ENCODE data around the gene REG3G.

The REG3G gene

DNA sequence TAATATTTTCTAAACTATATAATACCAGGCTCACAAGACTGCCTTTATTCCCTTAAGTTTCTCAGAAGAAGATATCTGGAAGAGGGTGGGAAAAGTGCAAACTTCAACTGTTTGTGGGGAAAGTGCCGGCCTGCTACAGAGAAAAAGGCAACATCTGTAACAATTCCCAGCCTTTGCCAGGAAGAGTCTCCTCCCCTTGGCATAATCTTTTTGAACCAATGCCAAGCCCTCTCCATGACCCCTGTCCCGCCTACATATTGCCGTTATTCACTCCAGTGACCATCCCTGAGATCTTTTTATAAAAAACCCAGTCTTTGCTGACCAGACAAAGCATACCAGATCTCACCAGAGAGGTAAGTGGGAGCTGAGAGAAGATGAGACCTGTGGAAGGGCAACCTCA lies at the start of gene REG3G:
Gene REG3G, plus strand, starts transcription at position 282 of the 400 bp plus-strand sequence. CDS start 392 bp downstream, outside the sequence.
- H3K4me3 ChIP-seq (ENCODE audit: low read depth, low read length): no peak within 1 kb of the TSS
- DNase-seq (ENCODE audit: low read depth, low spot score): no peak
- in situ Hi-C loops (cut with HindIII; ENCODE audit: low sequenced_read_pairs): no loop called here
- TF ChIP-seq CTCF (IDR thresholded peaks at IDR 0.05; ENCODE audit: low read depth, low read length): no peak

GRCh38 chr2:78977661-78978145 lies 47.8 kb upstream of the REG3G start:
- in situ Hi-C loops (cut with HindIII; ENCODE audit: low sequenced_read_pairs): no loop called here
- no peak overlapping the region for H3K4me3 ChIP-seq (ENCODE audit: low read depth, low read length)
- no peak for TF ChIP-seq CTCF (IDR thresholded peaks at IDR 0.05; ENCODE audit: low read depth, low read length)
- no peak for DNase-seq (ENCODE audit: low read depth, low spot score)

DNA sequence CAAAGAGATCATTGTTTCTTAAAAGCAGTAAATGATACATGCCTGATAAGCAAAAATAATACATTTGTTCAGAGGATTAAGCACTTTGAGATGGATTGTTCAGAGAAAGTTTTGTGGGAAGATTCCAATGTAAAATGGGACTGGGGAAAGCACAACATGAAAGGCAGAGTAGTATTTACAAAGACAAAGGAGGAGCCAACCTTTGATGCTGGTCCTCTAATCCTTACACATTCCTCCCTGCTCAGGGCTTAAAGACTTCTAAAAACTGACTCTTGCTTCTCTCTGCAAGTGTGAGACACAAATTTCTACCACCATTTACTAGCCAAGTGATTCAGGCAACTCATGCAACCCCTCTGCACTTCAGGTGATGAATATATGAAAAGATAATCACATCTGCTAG lies 47.2 kb upstream of the REG3G start:
- TF ChIP-seq CTCF (IDR thresholded peaks at IDR 0.05; ENCODE audit: low read depth, low read length): no peak
- in situ Hi-C loops (cut with HindIII; ENCODE audit: low sequenced_read_pairs): no loop called here
- H3K4me3 ChIP-seq (ENCODE audit: low read depth, low read length): no peak overlapping the region
- DNase-seq (ENCODE audit: low read depth, low spot score): no peak

- H3K4me3 ChIP-seq (ENCODE audit: low read depth, low read length): no peak overlapping the region
- peak; percentile 56 for TF ChIP-seq CTCF (IDR thresholded peaks at IDR 0.05; ENCODE audit: low read depth, low read length)
- DNase-seq (ENCODE audit: low read depth, low spot score): peak; percentile 9
- in situ Hi-C loops (cut with HindIII; ENCODE audit: low sequenced_read_pairs): no loop called here
Measured at GRCh38 chr2:78979380-78980151, 45.9 kb upstream of the REG3G start.

DNA sequence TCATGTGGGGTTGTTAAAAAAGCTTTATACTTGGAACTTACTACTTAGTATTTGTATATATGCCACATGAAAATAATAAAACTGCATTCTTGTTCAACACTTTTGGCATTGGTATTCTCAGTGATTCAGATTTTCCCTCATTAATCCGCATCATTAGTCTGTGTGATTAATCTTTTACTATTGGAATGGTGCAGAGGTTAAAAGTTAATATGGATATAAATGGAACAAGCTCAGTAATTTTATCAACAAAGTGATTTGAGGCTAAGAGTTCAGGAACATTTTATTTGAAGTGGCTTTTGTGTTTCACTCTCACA lies 45.4 kb upstream of the REG3G start:
- no peak overlapping the region for H3K4me3 ChIP-seq (ENCODE audit: low read depth, low read length)
- no peak for DNase-seq (ENCODE audit: low read depth, low spot score)
- in situ Hi-C loops (cut with HindIII; ENCODE audit: low sequenced_read_pairs): no loop called here

GRCh38 chr2:78980871-78981270 lies 44.6 kb upstream of the REG3G start:
- in situ Hi-C loops (cut with HindIII; ENCODE audit: low sequenced_read_pairs): no loop called here
- TF ChIP-seq CTCF (IDR thresholded peaks at IDR 0.05; ENCODE audit: low read depth, low read length): no peak
- DNase-seq (ENCODE audit: low read depth, low spot score): no peak
- H3K4me3 ChIP-seq (ENCODE audit: low read depth, low read length): no peak overlapping the region

More for the DNA sequence above, 45.4 kb upstream of the REG3G start:
- TF ChIP-seq CTCF (IDR thresholded peaks at IDR 0.05; ENCODE audit: low read depth, low read length): no peak
